HCT116 (cell line): ENCODE measurements around the gene ROR2. TPM values are rescaled to one million over a fixed set of nuclear protein-coding genes. Genes with fewer than 3 reads are reported as not detected.

Experiments used
- ATAC-seq: fragments of 200-7000 bp; cut with Tn5 transposase; 2 replicates; pipeline ENCODE4 v1.9.1; 2020; ENCODE audit warnings: mild to moderate bottlenecking, moderate library complexity
- BruUV-seq: library from RNA; stranded (reverse); fragments of 400-500 nt; replicated peaks from 2 replicates; lab custom pipeline; 2021; lab: Mats Ljungman, UMichigan
- CTCF ChIA-PET: fragments of 300-600 bp; sonication (Branson Sonifier 250); formaldehyde crosslinking; loops from one replicate; lab custom pipeline; 2021; ENCODE audit warnings: antibody characterized with exemption; lab: Charles Lee
- POLR2A ChIA-PET: fragments of 300-600, 350-600 bp; sonication (Branson Sonifier 250); formaldehyde crosslinking; loops from one replicate; lab custom pipeline; 2021; ENCODE audit warnings: antibody characterized with exemption; lab: Charles Lee
- RAD21 ChIA-PET, 2 experiments: fragments of 300-600 bp; sonication (Branson Sonifier 250); formaldehyde crosslinking; loops; one replicate each; lab custom pipeline; 2023; ENCODE audit warnings: low total read pairs in 2 of 2; ENCODE audit not compliant: uncharacterized antibody in 2 of 2, unreplicated experiment in 2 of 2, low non-redundant PET in 1 of 2; lab: Charles Lee
- DNase-seq: peaks from one replicate; pipeline ENCODE4 v3.0.0-alpha.2; 2010; ENCODE audit warnings: low read depth, low spot score
- H2AFZ ChIP-seq: fragments of 200-600 bp; shearing (Covaris generic), sonication (generic); 2 replicates; pipeline ENCODE4 v1.6.1; 2017; ENCODE audit warnings: low read depth, mixed run types, mixed read lengths, antibody characterized with exemption, low read length; ENCODE audit not compliant: poor library complexity, severe bottlenecking
- H3K27ac ChIP-seq: 2 replicates; pipeline ENCODE4 v1.5.1; 2012; ENCODE audit warnings: low read depth, low read length
- H3K27me3 ChIP-seq: fragments of 200-600 bp; sonication (generic); 2 replicates; pipeline ENCODE4 v1.6.1; 2016; ENCODE audit warnings: mixed run types, low read length, mixed read lengths; ENCODE audit not compliant: insufficient read depth
- H3K36me3 ChIP-seq, 2 experiments: fragments of 200-500 bp in 1 of 2; fragments of 200-600 bp in 1 of 2; sonication (Bioruptor generic) in 1 of 2; sonication (generic) in 1 of 2; 2 replicates each; pipeline versions ENCODE4 v1.5.1 to v1.6.1; 2014 to 2016; ENCODE audit warnings: low read length in 2 of 2, inconsistent platforms in 1 of 2, mixed read lengths in 1 of 2, mixed run types in 1 of 2; ENCODE audit not compliant: insufficient read depth in 2 of 2, control insufficient read depth in 1 of 2
- H3K4me1 ChIP-seq, 2 experiments: fragments of 200-600 bp in 1 of 2; sonication (generic) in 1 of 2; 2 replicates each; pipeline versions ENCODE4 v1.5.1 to v1.6.1; 2012 to 2017; ENCODE audit warnings: low read length in 2 of 2, inconsistent platforms in 1 of 2, mild to moderate bottlenecking in 1 of 2, mixed read lengths in 1 of 2, mixed run types in 1 of 2, moderate library complexity in 1 of 2; ENCODE audit not compliant: insufficient read depth in 2 of 2, control insufficient read depth in 1 of 2
- H3K4me2 ChIP-seq: fragments of 200-600 bp; sonication (generic); 2 replicates; pipeline ENCODE4 v1.6.1; 2017; ENCODE audit warnings: mixed run types, low read length, mixed read lengths
- H3K4me3 ChIP-seq, 2 experiments: fragments of 200-600 bp in 1 of 2; sonication (generic) in 1 of 2; replicated peaks in 1 of 2; 2 replicates each; pipeline ENCODE4 v1.5.1; 2011 to 2016; ENCODE audit warnings: low read length in 2 of 2, control low read depth in 1 of 2, low read depth in 1 of 2, mild to moderate bottlenecking in 1 of 2, mixed read lengths in 1 of 2, mixed run types in 1 of 2
- H3K79me2 ChIP-seq: fragments of 200-600 bp; sonication (generic); 2 replicates; pipeline ENCODE4 v1.6.1; 2017; ENCODE audit warnings: mild to moderate bottlenecking, mixed run types, low read length, moderate library complexity, mixed read lengths; ENCODE audit not compliant: insufficient read depth
- H3K9ac ChIP-seq: fragments of 200-600 bp; sonication (generic); 2 replicates; pipeline ENCODE4 v1.6.1; 2016; ENCODE audit warnings: low read length, mixed read lengths
- H3K9me2 ChIP-seq: fragments of 200-600 bp; sonication (generic), shearing (Covaris generic); 2 replicates; pipeline ENCODE4 v1.6.1; 2017; ENCODE audit warnings: mixed run types, mild to moderate bottlenecking, moderate library complexity; ENCODE audit not compliant: insufficient read depth
- H3K9me3 ChIP-seq, 2 experiments: fragments of 200-500 bp in 1 of 2; fragments of 200-600 bp in 1 of 2; sonication (Bioruptor generic) in 1 of 2; sonication (generic) in 1 of 2; 2 replicates each; pipeline ENCODE4 v1.6.1; 2014 to 2017; ENCODE audit warnings: low read length in 2 of 2, mixed read lengths in 2 of 2, inconsistent platforms in 1 of 2, low read depth in 1 of 2, mild to moderate bottlenecking in 1 of 2, mixed run types in 1 of 2, moderate library complexity in 1 of 2; ENCODE audit not compliant: control insufficient read depth in 1 of 2, insufficient read depth in 1 of 2
- H4K20me1 ChIP-seq: fragments of 200-600 bp; sonication (generic), shearing (Covaris generic); 2 replicates; pipeline ENCODE4 v1.6.1; 2017; ENCODE audit warnings: mixed run types, mild to moderate bottlenecking, moderate library complexity; ENCODE audit not compliant: insufficient read depth
- ATF3 ChIP-seq: IDR thresholded peaks from 2 replicates; pipeline ENCODE4 v1.6.1; 2012
- CBX3 ChIP-seq: IDR thresholded peaks from 2 replicates; pipeline ENCODE4 v1.6.1; 2012; ENCODE audit warnings: low read depth
- CEBPB ChIP-seq: IDR thresholded peaks from 2 replicates; pipeline ENCODE4 v1.6.1; 2012; ENCODE audit warnings: low read depth
- CTCF ChIP-seq, 3 experiments: fragments of 200-600 bp in 1 of 3; sonication (generic) in 1 of 3; IDR thresholded peaks in 2 of 3; conservative IDR thresholded peaks in 1 of 3; 2 replicates each; pipeline ENCODE4 v1.5.1; 2012 to 2017; ENCODE audit warnings: low read depth in 2 of 3, low read length in 2 of 3, antibody characterized with exemption in 1 of 3, borderline replicate concordance in 1 of 3, control low read depth in 1 of 3, mild to moderate bottlenecking in 1 of 3, mixed read lengths in 1 of 3, mixed run types in 1 of 3, moderate library complexity in 1 of 3; ENCODE audit not compliant: insufficient read depth in 1 of 3
- EGR1 ChIP-seq: IDR thresholded peaks from 2 replicates; pipeline ENCODE4 v1.6.1; 2012; ENCODE audit warnings: low read depth
- ELF1 ChIP-seq: IDR thresholded peaks from 2 replicates; pipeline ENCODE4 v1.6.1; 2012; ENCODE audit warnings: low read depth, borderline replicate concordance
- EZH2 ChIP-seq: fragments of 200-600 bp; sonication (generic); IDR thresholded peaks from 2 replicates; pipeline ENCODE4 v1.6.1; 2017; ENCODE audit warnings: antibody characterized with exemption, mixed run types
- EZH2phosphoT487 ChIP-seq: fragments of 200-600 bp; IDR thresholded peaks from 2 replicates; pipeline ENCODE4 v1.6.1; 2018; ENCODE audit warnings: antibody characterized with exemption, borderline replicate concordance
- FOSL1 ChIP-seq: IDR thresholded peaks from 2 replicates; pipeline ENCODE4 v1.6.1; 2012; ENCODE audit warnings: low read depth
- JUND ChIP-seq: IDR thresholded peaks from 2 replicates; pipeline ENCODE4 v1.6.1; 2012
- MAX ChIP-seq: IDR thresholded peaks from 2 replicates; pipeline ENCODE4 v1.6.1; 2012
- POLR2A ChIP-seq: IDR thresholded peaks from 2 replicates; pipeline ENCODE4 v1.7.0; 2011; ENCODE audit warnings: borderline replicate concordance; ENCODE audit not compliant: insufficient read depth, insufficient read length; ENCODE audit errors: extremely low read depth
- POLR2AphosphoS5 ChIP-seq: IDR thresholded peaks from 2 replicates; pipeline ENCODE4 v1.6.1; 2011; ENCODE audit warnings: mild to moderate bottlenecking, low read depth, low read length, moderate library complexity
- RAD21 ChIP-seq: IDR thresholded peaks from 2 replicates; pipeline ENCODE4 v1.6.1; 2012; ENCODE audit warnings: low read depth, mild to moderate bottlenecking
- SRF ChIP-seq: IDR thresholded peaks from 2 replicates; pipeline ENCODE4 v1.6.1; 2012; ENCODE audit warnings: low read depth
- YY1 ChIP-seq: IDR thresholded peaks from 2 replicates; pipeline ENCODE4 v1.6.1; 2011; ENCODE audit warnings: low read length, low read depth, moderate library complexity, mild to moderate bottlenecking; ENCODE audit not compliant: insufficient replicate concordance; ENCODE audit errors: extremely low read depth
- ZFX ChIP-seq: fragments of 450-650 bp; IDR thresholded peaks from 2 replicates; pipeline ENCODE4 v1.6.1; 2017
- ZNF274 ChIP-seq: fragments of 200-500 bp; sonication (Bioruptor generic); IDR thresholded peaks from 2 replicates; pipeline ENCODE4 v1.6.1; 2014; ENCODE audit warnings: mild to moderate bottlenecking, low read depth, low read length, inconsistent platforms
- intact Hi-C: fragments of 100-400 bp; cut with micrococcal nuclease; formaldehyde crosslinking; loops from 2 replicates; pipeline ENCODE4 v1.10.0; 2022
- total RNA-seq: library from RNA; stranded (reverse); gene quantifications from one replicate; pipeline ENCODE4 v1.2.1, GENCODE V29; 2021; ENCODE audit not compliant: unreplicated experiment
- TF ChIP-seq, protein P1 (sequence below): IDR thresholded peaks from 2 replicates; pipeline ENCODE4 v1.6.1; 2012; ENCODE audit warnings: low read depth
- TF ChIP-seq, protein P2 (sequence below): IDR thresholded peaks from 2 replicates; pipeline ENCODE4 v1.6.1; 2011; ENCODE audit warnings: mild to moderate bottlenecking, low read length, moderate library complexity; ENCODE audit not compliant: insufficient replicate concordance; ENCODE audit errors: extremely low read depth

Gene ROR2
- total RNA-seq, 1 experiment from 2014 or later = 15.7 TPM

GRCh38 chr9:91766315-91767069, 183.5 kb downstream of the ROR2 start:
- no peak overlapping the region for H3K4me2 ChIP-seq
- H3K36me3 ChIP-seq = no peaks in the 10 kb centered on the region
- H3K27ac ChIP-seq = no peak overlapping the region
- RAD21 ChIA-PET = no interaction called here
- peaks cover 10 to 14% of the 10 kb centered on the region in 2 experiments; a peak in 2 of 4 replicates for H3K9me3 ChIP-seq
- POLR2A ChIA-PET = no interaction called here
- ATAC-seq = no peak
- H2AFZ ChIP-seq = no peak overlapping the region
- H3K9me2 ChIP-seq = no peaks in the 10 kb centered on the region
- H3K79me2 ChIP-seq = no peaks in the 10 kb centered on the region
- no TSS peak for BruUV-seq
- no peaks in the 10 kb centered on the region for H3K27me3 ChIP-seq
- no peak for TF ChIP-seq FOSL1
- TF ChIP-seq RAD21 = no peak
- no peak for TF ChIP-seq EGR1
- TF ChIP-seq CBX3 = no peak
- TF ChIP-seq SRF = no peak
- TF ChIP-seq, protein P1, sequence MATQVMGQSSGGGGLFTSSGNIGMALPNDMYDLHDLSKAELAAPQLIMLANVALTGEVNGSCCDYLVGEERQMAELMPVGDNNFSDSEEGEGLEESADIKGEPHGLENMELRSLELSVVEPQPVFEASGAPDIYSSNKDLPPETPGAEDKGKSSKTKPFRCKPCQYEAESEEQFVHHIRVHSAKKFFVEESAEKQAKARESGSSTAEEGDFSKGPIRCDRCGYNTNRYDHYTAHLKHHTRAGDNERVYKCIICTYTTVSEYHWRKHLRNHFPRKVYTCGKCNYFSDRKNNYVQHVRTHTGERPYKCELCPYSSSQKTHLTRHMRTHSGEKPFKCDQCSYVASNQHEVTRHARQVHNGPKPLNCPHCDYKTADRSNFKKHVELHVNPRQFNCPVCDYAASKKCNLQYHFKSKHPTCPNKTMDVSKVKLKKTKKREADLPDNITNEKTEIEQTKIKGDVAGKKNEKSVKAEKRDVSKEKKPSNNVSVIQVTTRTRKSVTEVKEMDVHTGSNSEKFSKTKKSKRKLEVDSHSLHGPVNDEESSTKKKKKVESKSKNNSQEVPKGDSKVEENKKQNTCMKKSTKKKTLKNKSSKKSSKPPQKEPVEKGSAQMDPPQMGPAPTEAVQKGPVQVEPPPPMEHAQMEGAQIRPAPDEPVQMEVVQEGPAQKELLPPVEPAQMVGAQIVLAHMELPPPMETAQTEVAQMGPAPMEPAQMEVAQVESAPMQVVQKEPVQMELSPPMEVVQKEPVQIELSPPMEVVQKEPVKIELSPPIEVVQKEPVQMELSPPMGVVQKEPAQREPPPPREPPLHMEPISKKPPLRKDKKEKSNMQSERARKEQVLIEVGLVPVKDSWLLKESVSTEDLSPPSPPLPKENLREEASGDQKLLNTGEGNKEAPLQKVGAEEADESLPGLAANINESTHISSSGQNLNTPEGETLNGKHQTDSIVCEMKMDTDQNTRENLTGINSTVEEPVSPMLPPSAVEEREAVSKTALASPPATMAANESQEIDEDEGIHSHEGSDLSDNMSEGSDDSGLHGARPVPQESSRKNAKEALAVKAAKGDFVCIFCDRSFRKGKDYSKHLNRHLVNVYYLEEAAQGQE = no peak
- TF ChIP-seq POLR2A = no peak
- TF ChIP-seq ELF1 = no peak
- TF ChIP-seq EZH2 = no peak
- no peak for TF ChIP-seq ATF3
- TF ChIP-seq ZNF274 = no peak
- TF ChIP-seq ZFX = no peak
- TF ChIP-seq EZH2phosphoT487 = no peak
- TF ChIP-seq POLR2AphosphoS5 = no peak
- TF ChIP-seq YY1 = no peak
- no peak for TF ChIP-seq JUND
- no peak for TF ChIP-seq MAX
- TF ChIP-seq CEBPB = no peak
- no peak for TF ChIP-seq CTCF (IDR thresholded peaks at IDR 0.05 in 2 of 3, conservative IDR thresholded peaks at IDR 0.05 in 1 of 3; ENCODE audit: borderline replicate concordance in 1 of 3, insufficient read depth in 1 of 3, low read depth in 2 of 3, low read length in 2 of 3)
- TF ChIP-seq, protein P2, sequence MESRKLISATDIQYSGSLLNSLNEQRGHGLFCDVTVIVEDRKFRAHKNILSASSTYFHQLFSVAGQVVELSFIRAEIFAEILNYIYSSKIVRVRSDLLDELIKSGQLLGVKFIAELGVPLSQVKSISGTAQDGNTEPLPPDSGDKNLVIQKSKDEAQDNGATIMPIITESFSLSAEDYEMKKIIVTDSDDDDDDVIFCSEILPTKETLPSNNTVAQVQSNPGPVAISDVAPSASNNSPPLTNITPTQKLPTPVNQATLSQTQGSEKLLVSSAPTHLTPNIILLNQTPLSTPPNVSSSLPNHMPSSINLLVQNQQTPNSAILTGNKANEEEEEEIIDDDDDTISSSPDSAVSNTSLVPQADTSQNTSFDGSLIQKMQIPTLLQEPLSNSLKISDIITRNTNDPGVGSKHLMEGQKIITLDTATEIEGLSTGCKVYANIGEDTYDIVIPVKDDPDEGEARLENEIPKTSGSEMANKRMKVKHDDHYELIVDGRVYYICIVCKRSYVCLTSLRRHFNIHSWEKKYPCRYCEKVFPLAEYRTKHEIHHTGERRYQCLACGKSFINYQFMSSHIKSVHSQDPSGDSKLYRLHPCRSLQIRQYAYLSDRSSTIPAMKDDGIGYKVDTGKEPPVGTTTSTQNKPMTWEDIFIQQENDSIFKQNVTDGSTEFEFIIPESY = no peak
- H3K4me3 ChIP-seq = no peak overlapping the region
- H3K9ac ChIP-seq = no peak overlapping the region
- intact Hi-C loops = no loop called here
- CTCF ChIA-PET = no interaction called here
- no peaks in the 10 kb centered on the region for H3K4me1 ChIP-seq
- no peak for DNase-seq
- no peaks in the 10 kb centered on the region for H4K20me1 ChIP-seq
